Cardiac muscle cell (in vitro differentiated cells and primary cell): ENCODE measurements around the gene ACTL9. TPM values are rescaled to one million over a fixed set of nuclear protein-coding genes. Genes with fewer than 3 reads are reported as not detected.

Experiments used
- DNase-seq, 2 donors: peaks; one replicate each; pipeline versions ENCODE4 v3.0.0 to v3.0.0-alpha.2; 2010 to 2017; ENCODE audit warnings: low read depth in 1 of 2, low spot score in 1 of 2
- H3K27ac ChIP-seq: fragments of 200-600 bp; sonication (generic); 2 replicates; pipeline ENCODE4 v1.5.1; 2016
- H3K27me3 ChIP-seq: fragments of 200-600 bp; sonication (generic); 2 replicates; pipeline ENCODE4 v1.6.0; 2016; ENCODE audit warnings: control low read depth
- H3K36me3 ChIP-seq: fragments of 200-600 bp; sonication (generic); 2 replicates; pipeline ENCODE4 v1.5.1; 2016; ENCODE audit warnings: control low read depth
- H3K4me1 ChIP-seq: fragments of 200-600 bp; sonication (generic); 2 replicates; pipeline ENCODE4 v1.8.1; 2017; ENCODE audit warnings: low read depth, mild to moderate bottlenecking, mixed run types
- H3K4me3 ChIP-seq: fragments of 200-600 bp; sonication (generic); 2 replicates; pipeline ENCODE4 v1.5.1; 2016; ENCODE audit warnings: mild to moderate bottlenecking
- H3K9me3 ChIP-seq: fragments of 200-600 bp; sonication (generic); 2 replicates; pipeline ENCODE4 v1.5.1; 2017; ENCODE audit warnings: low read depth, mild to moderate bottlenecking, control low read depth
- polyA plus RNA-seq: library from polyadenylated mRNA; unstranded; fragments of >200 nt; fragmentation: Nextera tagmentation; extraction: Ambion mirVana; gene quantifications from 2 replicates; pipeline ENCODE4 v1.2.1, GENCODE V29; 2016
- total RNA-seq: library from RNA; depleted of rRNA; stranded (reverse); fragments of >200 nt; gene quantifications from 2 replicates; pipeline ENCODE4 v1.2.3, GENCODE V29; 2016
- TF ChIP-seq, protein P1 (sequence below): IDR thresholded peaks from 2 replicates; pipeline ENCODE4 v1.5.1; 2012; ENCODE audit warnings: low read depth, mild to moderate bottlenecking, low read length

ACTL9 gene
- total and polyA plus RNA-seq, 2 experiments from 2014 or later: not detected

DNA sequence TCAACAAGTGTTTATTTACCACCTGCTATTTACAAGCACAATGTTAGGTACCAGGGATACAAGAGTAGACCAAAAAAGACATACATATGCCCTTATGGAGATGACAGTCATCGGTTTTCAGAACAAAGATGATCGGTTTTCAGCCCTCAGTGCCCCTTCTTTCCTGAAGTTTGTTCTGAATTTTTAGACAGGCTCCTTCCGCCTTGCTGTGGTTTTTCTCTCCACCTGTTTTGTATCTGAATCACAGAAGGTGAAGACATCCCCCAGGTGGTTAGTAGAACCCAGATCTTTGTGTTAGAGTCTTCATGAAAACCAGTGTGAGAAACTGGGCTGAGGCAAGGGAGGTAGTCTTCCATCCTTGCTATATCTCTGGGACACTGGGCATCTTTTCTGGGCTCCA is 23.5 kb downstream of the ACTL9 start:
- TF ChIP-seq, protein P1, sequence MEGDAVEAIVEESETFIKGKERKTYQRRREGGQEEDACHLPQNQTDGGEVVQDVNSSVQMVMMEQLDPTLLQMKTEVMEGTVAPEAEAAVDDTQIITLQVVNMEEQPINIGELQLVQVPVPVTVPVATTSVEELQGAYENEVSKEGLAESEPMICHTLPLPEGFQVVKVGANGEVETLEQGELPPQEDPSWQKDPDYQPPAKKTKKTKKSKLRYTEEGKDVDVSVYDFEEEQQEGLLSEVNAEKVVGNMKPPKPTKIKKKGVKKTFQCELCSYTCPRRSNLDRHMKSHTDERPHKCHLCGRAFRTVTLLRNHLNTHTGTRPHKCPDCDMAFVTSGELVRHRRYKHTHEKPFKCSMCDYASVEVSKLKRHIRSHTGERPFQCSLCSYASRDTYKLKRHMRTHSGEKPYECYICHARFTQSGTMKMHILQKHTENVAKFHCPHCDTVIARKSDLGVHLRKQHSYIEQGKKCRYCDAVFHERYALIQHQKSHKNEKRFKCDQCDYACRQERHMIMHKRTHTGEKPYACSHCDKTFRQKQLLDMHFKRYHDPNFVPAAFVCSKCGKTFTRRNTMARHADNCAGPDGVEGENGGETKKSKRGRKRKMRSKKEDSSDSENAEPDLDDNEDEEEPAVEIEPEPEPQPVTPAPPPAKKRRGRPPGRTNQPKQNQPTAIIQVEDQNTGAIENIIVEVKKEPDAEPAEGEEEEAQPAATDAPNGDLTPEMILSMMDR: no peak
- Histone ChIP-seq H3K36me3 (no peaks in the 10 kb centered on the region), H3K27me3 (no peaks in the 10 kb centered on the region), H3K9me3 (no peaks in the 10 kb centered on the region), H3K27ac (no peak overlapping the region), H3K4me3 (no peak overlapping the region), H3K4me1 (no peaks in the 10 kb centered on the region)
- DNase-seq: no peak

DNA sequence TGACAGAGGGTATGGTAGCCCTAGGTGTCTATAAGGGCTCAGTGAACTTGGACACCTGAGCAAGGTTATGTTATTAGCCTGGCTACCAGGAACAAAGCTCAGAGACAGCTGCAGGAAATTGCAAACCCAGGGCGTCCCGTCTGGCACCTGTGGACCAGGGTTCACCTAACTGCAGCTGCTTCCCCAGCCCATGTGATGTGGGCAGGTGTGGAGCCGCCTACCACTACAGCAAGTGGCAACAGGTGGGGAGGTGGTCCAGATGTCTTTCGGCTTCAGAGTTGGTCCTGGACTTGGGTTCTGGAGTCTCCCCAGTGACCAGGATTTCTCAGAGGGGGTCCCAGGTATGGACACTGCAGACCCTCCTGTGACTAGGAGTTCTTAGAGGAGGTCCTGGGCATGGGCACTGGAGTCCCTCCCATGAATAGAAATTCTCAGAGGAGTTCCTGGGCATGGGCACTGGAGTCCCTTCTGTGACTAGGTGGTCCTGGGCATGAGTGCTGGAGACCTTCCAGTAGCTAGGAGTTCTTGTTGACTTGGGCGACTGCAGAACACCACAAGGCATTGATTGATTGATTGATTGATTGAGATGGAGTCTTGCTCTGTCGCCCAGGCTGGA is 25.2 kb downstream of the ACTL9 start:
- no peak for DNase-seq
- Histone ChIP-seq H3K27ac (no peak overlapping the region), H3K9me3 (no peaks in the 10 kb centered on the region), H3K4me1 (no peaks in the 10 kb centered on the region), H3K4me3 (no peak overlapping the region), H3K27me3 (no peaks in the 10 kb centered on the region), H3K36me3 (no peaks in the 10 kb centered on the region)
- TF ChIP-seq, protein P1: no peak

DNA sequence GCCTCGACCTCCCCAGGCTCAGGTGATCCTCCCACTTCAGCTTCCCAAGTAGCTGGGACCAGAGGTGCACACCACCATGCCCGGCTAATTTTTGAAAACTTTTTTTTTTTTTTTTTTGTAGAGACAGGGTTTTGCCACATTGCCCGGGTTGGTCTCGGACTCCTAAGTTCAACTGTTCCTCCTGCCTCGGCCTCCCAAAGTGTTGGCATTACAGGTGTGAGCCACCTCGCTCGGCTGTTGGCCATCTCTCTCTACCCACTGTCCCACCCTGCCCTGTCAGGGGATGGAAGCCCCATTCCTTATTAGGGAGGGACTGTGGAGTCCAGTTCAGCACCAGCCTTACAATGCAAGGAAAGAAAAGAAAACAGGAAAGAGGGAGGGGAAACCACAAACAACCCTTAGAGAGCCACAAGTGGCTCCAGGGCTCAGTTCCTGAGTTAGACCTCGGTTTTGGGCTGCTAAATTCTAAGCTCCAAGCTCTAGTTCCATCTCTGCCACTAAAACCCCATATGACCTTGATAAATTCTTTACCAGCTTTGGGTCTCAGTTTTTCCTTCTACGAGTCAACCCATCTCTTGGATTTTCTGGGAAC is 31.7 kb downstream of the ACTL9 start:
- Histone ChIP-seq H3K4me1 (no peaks in the 10 kb centered on the region), H3K27me3 (no peaks in the 10 kb centered on the region), H3K27ac (no peak overlapping the region), H3K4me3 (no peak overlapping the region), H3K9me3 (no peaks in the 10 kb centered on the region), H3K36me3 (no peaks in the 10 kb centered on the region)
- no peak for DNase-seq
- TF ChIP-seq, protein P1: no peak

DNA sequence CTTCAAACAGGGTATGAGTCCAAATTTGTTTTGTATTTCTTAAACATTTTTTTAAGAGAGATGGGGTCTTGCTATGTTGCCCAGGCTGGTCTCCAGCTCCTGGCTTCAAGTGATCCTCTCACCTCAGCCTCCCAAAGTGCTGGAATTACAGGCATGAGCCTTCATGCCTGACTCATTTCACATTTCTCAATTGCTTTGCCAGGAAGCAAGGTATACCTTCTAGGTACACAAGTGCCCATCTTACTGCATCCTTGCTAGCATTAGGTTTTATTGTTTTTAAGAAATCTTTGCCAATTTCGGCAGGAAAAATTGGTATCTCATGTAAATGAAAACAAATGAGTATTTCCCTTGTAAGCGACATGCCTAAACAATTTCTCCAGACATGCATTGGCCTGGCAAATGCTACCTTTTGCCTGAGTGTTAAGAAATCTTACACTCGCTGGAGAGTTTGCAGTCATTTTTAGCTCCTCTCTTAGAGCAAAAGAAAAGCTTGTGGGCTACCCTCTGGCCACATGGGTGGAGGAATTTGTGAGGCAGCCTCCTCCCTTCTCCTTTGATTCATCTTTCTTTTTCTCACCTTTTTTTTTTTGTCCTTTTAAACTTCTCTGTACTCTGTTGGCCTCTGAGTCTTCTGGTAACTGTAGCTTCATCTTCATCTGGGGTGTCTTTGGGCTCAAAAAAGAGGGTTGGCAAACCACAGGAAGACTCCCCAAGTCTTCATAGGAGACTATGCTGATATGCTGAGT is 33.0 kb downstream of the ACTL9 start:
- DNase-seq: no peak
- Histone ChIP-seq H3K4me3 (no peak overlapping the region), H3K9me3 (no peaks in the 10 kb centered on the region), H3K27me3 (no peaks in the 10 kb centered on the region), H3K36me3 (no peaks in the 10 kb centered on the region), H3K4me1 (no peaks in the 10 kb centered on the region), H3K27ac (no peak overlapping the region)
- TF ChIP-seq, protein P1: no peak

DNA sequence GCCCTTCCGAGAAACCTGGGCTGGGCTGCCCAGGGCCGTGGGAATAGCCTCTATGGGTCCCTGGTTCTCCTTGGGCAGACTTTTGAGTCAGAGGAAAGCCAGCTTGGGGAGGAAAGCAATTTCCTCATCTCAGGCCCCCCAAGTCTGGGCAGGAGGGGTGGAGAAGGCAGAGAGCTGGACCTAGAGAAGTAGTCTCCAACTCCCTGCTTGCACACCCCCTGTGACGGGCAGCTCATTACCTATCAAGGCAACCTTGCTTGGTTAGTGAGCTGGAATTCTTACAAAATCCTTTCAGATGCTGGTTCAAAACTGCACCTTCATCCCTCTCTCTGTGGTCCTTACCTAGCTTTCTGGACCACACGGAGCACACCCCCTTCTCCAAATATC is 33.9 kb downstream of the ACTL9 start:
- no peak for DNase-seq
- H3K27me3 ChIP-seq: no peaks in the 10 kb centered on the region
- H3K9me3 ChIP-seq: no peaks in the 10 kb centered on the region
- no peak overlapping the region for H3K27ac ChIP-seq
- H3K36me3 ChIP-seq: no peaks in the 10 kb centered on the region
- H3K4me3 ChIP-seq: no peak overlapping the region
- TF ChIP-seq, protein P1: no peak
- no peaks in the 10 kb centered on the region for H3K4me1 ChIP-seq
